OCI-LY3 (cell line): Measurements from ENCODE around the gene OVCA2.

Experiments used
- EZH2phosphoT487 ChIP-seq: fragments of 200-600 bp; shearing (Covaris generic); IDR thresholded peaks from 2 replicates; pipeline ENCODE4 v1.6.1; 2018; ENCODE audit warnings: antibody characterized with exemption, mixed run types, low read depth
- TF ChIP-seq, protein P1 (sequence below): fragments of 200-600, 300-600 bp; sonication (generic); IDR thresholded peaks from 2 replicates; pipeline ENCODE4 v1.5.1; 2014; ENCODE audit warnings: antibody characterized with exemption, low read length, low read depth

- TF ChIP-seq, protein P1, sequence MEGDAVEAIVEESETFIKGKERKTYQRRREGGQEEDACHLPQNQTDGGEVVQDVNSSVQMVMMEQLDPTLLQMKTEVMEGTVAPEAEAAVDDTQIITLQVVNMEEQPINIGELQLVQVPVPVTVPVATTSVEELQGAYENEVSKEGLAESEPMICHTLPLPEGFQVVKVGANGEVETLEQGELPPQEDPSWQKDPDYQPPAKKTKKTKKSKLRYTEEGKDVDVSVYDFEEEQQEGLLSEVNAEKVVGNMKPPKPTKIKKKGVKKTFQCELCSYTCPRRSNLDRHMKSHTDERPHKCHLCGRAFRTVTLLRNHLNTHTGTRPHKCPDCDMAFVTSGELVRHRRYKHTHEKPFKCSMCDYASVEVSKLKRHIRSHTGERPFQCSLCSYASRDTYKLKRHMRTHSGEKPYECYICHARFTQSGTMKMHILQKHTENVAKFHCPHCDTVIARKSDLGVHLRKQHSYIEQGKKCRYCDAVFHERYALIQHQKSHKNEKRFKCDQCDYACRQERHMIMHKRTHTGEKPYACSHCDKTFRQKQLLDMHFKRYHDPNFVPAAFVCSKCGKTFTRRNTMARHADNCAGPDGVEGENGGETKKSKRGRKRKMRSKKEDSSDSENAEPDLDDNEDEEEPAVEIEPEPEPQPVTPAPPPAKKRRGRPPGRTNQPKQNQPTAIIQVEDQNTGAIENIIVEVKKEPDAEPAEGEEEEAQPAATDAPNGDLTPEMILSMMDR = no peak
- no peak for TF ChIP-seq EZH2phosphoT487
Measured at GRCh38 chr17:2076087-2076984, 34.5 kb downstream of the OVCA2 start.
